Measurements from ENCODE around the gene CORT. TPM values are rescaled to one million over a fixed set of nuclear protein-coding genes. Genes with fewer than 3 reads are reported as not detected.

The CORT gene
- total and polyA plus RNA-seq, 7 donors, result 0.18 to 1.1 TPM; not detected in 5

DNA sequence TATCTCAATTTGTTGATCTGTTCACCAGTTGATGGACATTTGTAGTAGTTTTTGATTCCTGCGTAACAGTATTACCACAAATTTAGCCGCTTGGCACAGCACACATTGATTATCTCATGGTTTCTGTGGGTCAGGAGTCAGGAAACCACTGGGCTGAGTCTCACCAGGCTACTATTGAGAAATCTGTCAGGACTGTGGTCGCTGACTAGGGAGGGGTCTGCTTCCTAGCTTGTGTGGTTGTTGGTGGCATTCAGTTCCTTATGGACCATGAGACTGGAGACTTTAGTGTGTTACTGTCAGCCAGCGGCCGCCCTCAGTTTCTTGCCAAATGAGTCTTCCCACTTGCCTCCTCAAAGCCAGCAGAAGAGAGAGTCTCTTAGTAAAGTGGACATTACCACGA lies 34.7 kb downstream of the CORT start:
- H3K27me3 ChIP-seq (ENCODE audit: insufficient read depth in 3 of 3, low read length in 2 of 3), result no peaks in the 10 kb centered on the region
- H3K36me3 ChIP-seq (ENCODE audit: insufficient read depth in 1 of 2, low read depth in 1 of 2), result peaks cover 0 to 8% of the 10 kb centered on the region in 2 donors
- H3K4me1 ChIP-seq, result no peaks in the 10 kb centered on the region
- no peak for ATAC-seq
- intact Hi-C loops (cut with DNase I), result no loop called here
- no peak overlapping the region for H3K27ac ChIP-seq
- H3K9me3 ChIP-seq, result no peaks in the 10 kb centered on the region
- TF ChIP-seq, protein P1, sequence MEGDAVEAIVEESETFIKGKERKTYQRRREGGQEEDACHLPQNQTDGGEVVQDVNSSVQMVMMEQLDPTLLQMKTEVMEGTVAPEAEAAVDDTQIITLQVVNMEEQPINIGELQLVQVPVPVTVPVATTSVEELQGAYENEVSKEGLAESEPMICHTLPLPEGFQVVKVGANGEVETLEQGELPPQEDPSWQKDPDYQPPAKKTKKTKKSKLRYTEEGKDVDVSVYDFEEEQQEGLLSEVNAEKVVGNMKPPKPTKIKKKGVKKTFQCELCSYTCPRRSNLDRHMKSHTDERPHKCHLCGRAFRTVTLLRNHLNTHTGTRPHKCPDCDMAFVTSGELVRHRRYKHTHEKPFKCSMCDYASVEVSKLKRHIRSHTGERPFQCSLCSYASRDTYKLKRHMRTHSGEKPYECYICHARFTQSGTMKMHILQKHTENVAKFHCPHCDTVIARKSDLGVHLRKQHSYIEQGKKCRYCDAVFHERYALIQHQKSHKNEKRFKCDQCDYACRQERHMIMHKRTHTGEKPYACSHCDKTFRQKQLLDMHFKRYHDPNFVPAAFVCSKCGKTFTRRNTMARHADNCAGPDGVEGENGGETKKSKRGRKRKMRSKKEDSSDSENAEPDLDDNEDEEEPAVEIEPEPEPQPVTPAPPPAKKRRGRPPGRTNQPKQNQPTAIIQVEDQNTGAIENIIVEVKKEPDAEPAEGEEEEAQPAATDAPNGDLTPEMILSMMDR (IDR thresholded peaks at IDR 0.05), result no peak
- WGBS, 3 donors, result 86 to 96% (median 92%) methylated on average over 6 of the region's 6 CpGs
- H3K4me3 ChIP-seq, result no peak overlapping the region
- DNase-seq, result no peak

DNA sequence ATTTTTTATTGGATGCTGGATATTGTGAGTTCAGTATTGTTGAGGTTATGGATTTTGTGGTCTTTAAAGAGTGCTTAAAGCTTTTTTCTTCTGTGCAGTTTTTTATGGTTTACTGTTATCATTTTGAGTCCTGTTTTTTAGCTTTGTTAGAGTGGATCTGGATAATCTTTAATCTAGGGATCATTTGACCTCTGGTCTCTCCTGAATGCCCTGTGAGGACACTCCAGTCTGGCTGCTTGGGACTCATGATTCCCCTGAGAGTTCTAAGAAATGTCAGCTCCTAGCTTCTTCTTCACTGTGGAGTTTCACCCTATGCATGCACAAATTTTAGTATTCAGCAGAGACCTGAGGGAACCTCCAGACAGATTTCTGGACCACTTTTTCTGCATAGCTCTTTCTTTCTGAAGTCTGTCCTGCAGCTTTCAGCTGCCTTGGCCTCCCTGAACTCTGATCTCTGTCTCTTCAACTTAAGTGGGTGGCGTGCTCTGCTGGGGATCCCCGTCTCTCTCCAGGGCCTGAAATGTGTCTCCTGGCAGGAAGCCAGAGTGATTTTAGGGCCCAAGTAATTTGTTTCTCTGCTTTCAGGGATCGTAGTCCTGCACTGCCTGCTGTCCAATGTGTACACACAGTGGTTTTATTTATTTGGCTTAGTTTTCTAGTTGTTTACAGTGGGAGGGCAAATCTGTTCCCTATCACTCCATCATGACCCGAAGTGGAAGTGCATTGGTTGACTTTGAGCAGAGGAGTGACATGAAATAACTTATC lies 39.6 kb downstream of the CORT start:
- Histone ChIP-seq H3K27me3 (ENCODE audit: insufficient read depth in 3 of 3, low read length in 2 of 3) (no peaks in the 10 kb centered on the region), H3K4me1 (no peaks in the 10 kb centered on the region), H3K4me3 (no peak overlapping the region), H3K27ac (no peak overlapping the region), H3K36me3 (ENCODE audit: insufficient read depth in 1 of 2, low read depth in 1 of 2) (peaks cover 0 to 5% of the 10 kb centered on the region in 2 donors), H3K9me3 (no peaks in the 10 kb centered on the region)
- ATAC-seq, result no peak
- intact Hi-C loops (cut with DNase I), result no loop called here
- 54 to 71% (median 58%) methylated on average over 4 of the region's 4 CpGs for WGBS, 3 donors
- TF ChIP-seq, protein P1 (IDR thresholded peaks at IDR 0.05), result no peak
- no peak for DNase-seq

DNA sequence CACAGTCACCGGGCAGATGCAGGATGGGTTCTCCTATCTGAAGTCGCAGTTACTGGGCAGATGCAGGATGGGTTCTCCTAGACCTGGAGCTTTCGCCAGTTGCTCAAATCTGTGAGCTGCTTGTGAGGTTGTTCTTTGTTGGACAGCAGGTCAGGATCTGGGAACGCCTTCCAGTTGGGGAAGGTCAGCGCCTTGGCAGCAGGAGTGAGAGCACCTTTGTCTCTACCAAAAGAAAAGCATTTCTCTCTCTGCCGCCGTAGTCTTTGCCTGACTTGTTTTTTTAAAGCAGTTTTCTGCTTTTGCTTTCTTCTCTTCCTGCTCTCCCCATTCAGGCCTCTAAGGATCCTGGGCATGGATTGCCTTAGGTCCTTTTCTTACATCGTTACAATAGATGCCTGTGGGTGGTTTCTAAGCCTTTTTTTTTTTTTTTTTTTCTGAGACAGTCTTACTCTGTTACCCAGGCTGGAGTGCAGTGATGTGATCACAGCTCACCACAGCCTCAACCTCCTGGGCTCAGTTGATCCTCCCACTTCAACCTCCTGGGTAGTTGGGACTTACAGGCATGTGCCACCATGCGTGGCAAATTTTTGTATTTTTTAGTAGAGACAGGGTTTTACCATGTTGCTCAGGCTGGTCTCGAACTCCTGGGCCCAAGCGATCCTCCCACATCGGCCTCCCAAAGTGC lies 40.6 kb downstream of the CORT start:
- DNase-seq, result no peak
- Histone ChIP-seq H3K36me3 (ENCODE audit: insufficient read depth in 1 of 2, low read depth in 1 of 2) (peaks cover 0 to 5% of the 10 kb centered on the region in 2 donors), H3K4me3 (no peak overlapping the region), H3K27me3 (ENCODE audit: insufficient read depth in 3 of 3, low read length in 2 of 3) (no peaks in the 10 kb centered on the region), H3K4me1 (peaks cover 6% of the 10 kb centered on the region), H3K9me3 (no peaks in the 10 kb centered on the region), H3K27ac (no peak overlapping the region)
- WGBS, 3 donors, result 77 to 81% (median 81%) methylated on average over 12 of the region's 12 CpGs
- intact Hi-C loops (cut with DNase I), result no loop called here
- TF ChIP-seq, protein P1 (IDR thresholded peaks at IDR 0.05), result no peak
- ATAC-seq, result no peak

DNA sequence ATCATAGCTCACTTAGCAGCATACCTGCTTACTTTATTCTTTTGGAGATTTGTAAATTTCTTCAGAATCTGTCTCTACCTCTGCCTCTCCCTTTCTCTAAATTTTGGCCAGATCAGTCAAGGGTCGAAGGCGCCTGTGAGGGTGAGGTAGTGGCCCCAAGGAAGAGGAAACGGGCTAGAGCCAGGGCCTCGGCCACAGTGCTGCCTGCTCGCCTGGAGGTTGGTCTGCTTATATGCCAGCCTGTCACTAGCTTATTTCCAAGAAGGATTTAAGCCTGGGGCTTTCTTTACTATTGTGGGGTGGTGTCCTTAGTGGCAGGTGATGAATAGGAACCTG lies 44.6 kb downstream of the CORT start:
- Histone ChIP-seq H3K36me3 (ENCODE audit: insufficient read depth in 1 of 2, low read depth in 1 of 2) (peaks cover 0 to 21% of the 10 kb centered on the region in 2 donors), H3K4me3 (no peak overlapping the region), H3K27me3 (ENCODE audit: insufficient read depth in 3 of 3, low read length in 2 of 3) (no peaks in the 10 kb centered on the region), H3K9me3 (no peaks in the 10 kb centered on the region), H3K4me1 (peaks cover 18% of the 10 kb centered on the region), H3K27ac (no peak overlapping the region)
- DNase-seq (no peak), ATAC-seq (no peak)
- intact Hi-C loops (cut with DNase I), result loop anchor here in 1 of 2 donors (2.0 kb wide), 1 partner anchor 66 kb away; no protein-coding TSS in a partner anchor
- WGBS, 3 donors, result 76 to 81% (median 80%) methylated on average over 5 of the region's 5 CpGs
- TF ChIP-seq, protein P1 (IDR thresholded peaks at IDR 0.05), result no peak

Measured in psoas muscle (tissue), 8 donors.